ENCODE data around the gene EHBP1. TPM values are rescaled to one million over a fixed set of nuclear protein-coding genes. Genes with fewer than 3 reads are reported as not detected.

EHBP1 gene
- total and polyA plus RNA-seq, 11 donors: 5.2 to 34.2 (median 18.1) TPM

DNA sequence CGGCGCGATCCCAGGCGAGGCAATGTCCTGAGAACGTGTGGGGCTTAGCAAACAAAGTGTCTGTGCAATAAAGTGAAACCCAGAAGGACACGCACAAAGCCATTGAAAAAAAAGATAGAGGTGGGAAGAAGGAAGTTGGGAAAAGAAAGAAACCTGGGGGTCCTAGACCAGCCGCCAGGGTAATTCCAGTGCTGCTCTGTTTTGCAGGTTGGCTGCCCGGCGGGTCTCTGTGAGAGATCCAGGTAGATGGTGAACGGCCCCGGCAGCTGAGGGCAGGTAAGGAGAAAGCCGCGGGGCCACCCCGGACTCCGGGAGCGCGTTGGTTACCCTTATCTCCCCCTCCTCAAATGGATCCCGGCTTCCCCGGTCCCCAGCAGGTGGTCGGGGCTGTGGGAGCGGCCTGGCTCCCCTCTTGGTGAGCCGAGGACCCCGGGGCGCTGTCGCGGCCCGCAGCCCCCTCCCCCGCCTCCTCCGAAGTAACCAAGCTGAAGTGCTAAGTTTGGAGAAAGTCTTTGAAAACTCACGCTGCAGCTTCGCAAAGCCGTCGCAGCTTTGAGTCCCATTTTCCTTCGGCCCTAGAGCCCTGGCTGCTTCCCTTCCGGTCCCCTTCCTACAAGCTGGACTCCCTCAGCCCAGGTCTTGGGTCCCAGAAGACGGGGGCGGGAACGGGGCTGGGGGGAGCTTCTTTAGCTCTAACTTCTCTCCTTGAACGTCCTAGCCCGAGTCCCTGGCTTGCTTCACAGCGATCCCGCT is 345.7 kb downstream of the EHBP1 start:
- peak overlapping the region; percentile 26 to 60 (median 50) for H3K4me3 ChIP-seq
- WGBS, 4 donors: 4 to 11% (median 6%) methylated on average over 19 to 42 of the region's 42 CpGs
- peaks cover 0 to 75% (median 49%) of the 10 kb centered on the region in 12 donors for H3K4me1 ChIP-seq
- H3K36me3 ChIP-seq: no peaks in the 10 kb centered on the region
- H3K27ac ChIP-seq: no peak overlapping the region
- DNase-seq (peak in 1 of 5 donors; percentile 61), ATAC-seq (no peak)
- intact Hi-C loops (cut with DNase I): no loop called here
- peaks cover 64 to 100% (median 96%) of the 10 kb centered on the region in 9 donors for H3K27me3 ChIP-seq
- no peaks in the 10 kb centered on the region for H3K9me3 ChIP-seq
- TF ChIP-seq CTCF (IDR thresholded peaks at IDR 0.05): no peak
- TF ChIP-seq POLR2A (IDR thresholded peaks at IDR 0.05): no peak

DNA sequence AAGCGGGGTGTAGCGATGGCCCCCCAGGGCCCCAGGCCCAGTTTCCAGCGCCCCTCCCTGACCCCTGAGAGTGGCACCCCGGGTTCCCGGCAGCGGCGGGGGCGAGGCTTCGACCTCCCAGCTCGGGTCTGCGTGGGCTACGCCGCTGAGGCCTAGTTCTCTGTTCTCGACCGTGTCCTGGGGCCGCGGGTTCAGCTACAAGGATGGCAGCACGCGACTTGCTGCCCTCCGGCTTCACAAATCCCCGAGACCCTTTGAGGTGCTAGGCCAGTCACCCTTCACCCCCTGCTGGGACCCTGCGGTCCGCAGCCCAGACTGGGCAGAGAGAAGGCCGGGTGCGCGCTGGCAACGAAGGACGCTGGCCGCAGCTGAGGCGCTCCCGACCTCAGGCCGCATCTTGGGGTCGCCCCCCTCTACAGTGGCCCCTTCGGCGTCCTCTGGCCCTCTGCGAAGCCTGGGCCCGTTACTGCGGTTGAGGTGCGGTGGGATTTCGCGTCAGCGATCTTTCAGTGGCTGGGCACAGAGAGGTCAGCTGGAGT is 346.4 kb downstream of the EHBP1 start:
- Histone ChIP-seq H3K36me3 (no peaks in the 10 kb centered on the region), H3K27me3 (peaks cover 66 to 100% (median 98%) of the 10 kb centered on the region in 9 donors), H3K27ac (no peak overlapping the region), H3K9me3 (no peaks in the 10 kb centered on the region), H3K4me3 (no peak overlapping the region), H3K4me1 (peaks cover 0 to 81% (median 53%) of the 10 kb centered on the region in 12 donors)
- no peak for ATAC-seq
- intact Hi-C loops (cut with DNase I): no loop called here
- TF ChIP-seq POLR2A (IDR thresholded peaks at IDR 0.05) (no peak), CTCF (IDR thresholded peaks at IDR 0.05) (no peak)
- 40 to 80% (median 49%) methylated on average over 2 to 42 of the region's 42 CpGs for WGBS, 4 donors
- DNase-seq: peak in 1 of 5 donors; percentile 62

GRCh38 chr2:63052411-63053080 is 347.0 kb downstream of the EHBP1 start:
- DNase-seq (no peak), ATAC-seq (no peak)
- H3K27me3 ChIP-seq: peaks cover 62 to 100% (median 98%) of the 10 kb centered on the region in 9 donors
- intact Hi-C loops (cut with DNase I): no loop called here
- no peak overlapping the region for H3K4me3 ChIP-seq
- 58 to 78% (median 60%) methylated on average over 17 to 27 of the region's 27 CpGs for WGBS, 4 donors
- H3K9me3 ChIP-seq: no peaks in the 10 kb centered on the region
- peaks cover 0 to 82% (median 50%) of the 10 kb centered on the region in 12 donors for H3K4me1 ChIP-seq
- H3K27ac ChIP-seq: no peak overlapping the region
- no peaks in the 10 kb centered on the region for H3K36me3 ChIP-seq
- TF ChIP-seq POLR2A (IDR thresholded peaks at IDR 0.05): no peak
- TF ChIP-seq CTCF (IDR thresholded peaks at IDR 0.05): no peak
